ENCODE results near the gene WDR20.

DNA sequence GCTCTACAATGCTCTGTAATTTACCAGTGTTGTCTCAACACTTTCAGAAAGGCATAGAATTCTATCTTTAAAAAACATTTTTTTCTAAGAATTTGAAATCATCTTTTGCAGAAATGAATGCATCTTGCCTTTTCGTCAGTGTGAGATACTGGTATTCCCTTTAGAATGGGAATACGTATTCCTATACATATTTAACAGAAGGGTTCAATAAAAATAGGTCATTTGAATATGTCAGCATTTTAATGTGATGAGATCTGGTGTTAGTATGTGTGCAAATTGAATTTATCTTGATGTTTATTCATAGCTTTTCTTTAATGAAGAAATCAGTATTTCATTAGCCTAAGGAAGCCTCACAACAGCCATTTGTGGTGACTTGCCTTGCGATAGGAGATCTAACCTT is 44.2 kb downstream of the WDR20 start:
- TF ChIP-seq, protein P1, sequence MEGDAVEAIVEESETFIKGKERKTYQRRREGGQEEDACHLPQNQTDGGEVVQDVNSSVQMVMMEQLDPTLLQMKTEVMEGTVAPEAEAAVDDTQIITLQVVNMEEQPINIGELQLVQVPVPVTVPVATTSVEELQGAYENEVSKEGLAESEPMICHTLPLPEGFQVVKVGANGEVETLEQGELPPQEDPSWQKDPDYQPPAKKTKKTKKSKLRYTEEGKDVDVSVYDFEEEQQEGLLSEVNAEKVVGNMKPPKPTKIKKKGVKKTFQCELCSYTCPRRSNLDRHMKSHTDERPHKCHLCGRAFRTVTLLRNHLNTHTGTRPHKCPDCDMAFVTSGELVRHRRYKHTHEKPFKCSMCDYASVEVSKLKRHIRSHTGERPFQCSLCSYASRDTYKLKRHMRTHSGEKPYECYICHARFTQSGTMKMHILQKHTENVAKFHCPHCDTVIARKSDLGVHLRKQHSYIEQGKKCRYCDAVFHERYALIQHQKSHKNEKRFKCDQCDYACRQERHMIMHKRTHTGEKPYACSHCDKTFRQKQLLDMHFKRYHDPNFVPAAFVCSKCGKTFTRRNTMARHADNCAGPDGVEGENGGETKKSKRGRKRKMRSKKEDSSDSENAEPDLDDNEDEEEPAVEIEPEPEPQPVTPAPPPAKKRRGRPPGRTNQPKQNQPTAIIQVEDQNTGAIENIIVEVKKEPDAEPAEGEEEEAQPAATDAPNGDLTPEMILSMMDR (conservative IDR thresholded peaks at IDR 0.05; ENCODE audit: low read depth, low read length): no peak
- TF ChIP-seq EZH2 (IDR thresholded peaks at IDR 0.05; ENCODE audit: low read length, unreplicated experiment): no peak
